DMS79 treated with DMSO at 0.1 percent for 48 hours (cell line): ENCODE results near the gene KRTAP10-7.
"Not testable (repeated sequence)": the region's sequence is repeated elsewhere in the genome, so short reads cannot be mapped to it uniquely, and the experiment has no call there.

ENCODE experiments used
- DNase-seq: peaks from one replicate; lab custom pipeline; 2025; lab: John Stamatoyannopoulos, UW

The KRTAP10-7 gene

GRCh38 chr21:44600118-44600978 lies at the start of gene KRTAP10-7:
Gene KRTAP10-7 (plus strand): TSS chr21:44600597. CDS start chr21:44600622, 25 bp downstream.
- not testable (repeated sequence) for DNase-seq

DNA sequence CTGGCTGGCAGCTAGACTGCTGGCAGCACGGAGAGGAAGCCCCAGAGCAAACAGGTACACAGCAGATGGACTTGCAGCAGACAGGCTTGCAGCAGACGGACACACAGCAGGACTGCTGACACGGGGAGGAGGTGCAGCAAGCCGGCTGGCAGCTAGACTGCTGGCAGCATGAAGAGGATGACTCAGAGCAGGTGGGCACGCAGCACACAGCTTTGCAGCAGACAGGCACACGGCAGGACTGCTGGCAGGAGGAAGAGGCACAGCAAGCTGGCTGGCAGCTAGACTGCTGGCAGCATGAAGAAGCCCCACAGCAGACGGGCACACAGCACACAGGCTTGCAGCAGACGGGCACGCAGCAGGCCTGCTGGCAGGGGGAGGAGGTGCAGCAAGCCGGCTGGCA lies 49.6 kb upstream of the KRTAP10-7 start:
- DNase-seq: no peak

- DNase-seq: no peak
Measured at GRCh38 chr21:44551340-44551961, 48.9 kb upstream of the KRTAP10-7 start, which contains the start of gene KRTAP10-2. Gene KRTAP10-2 (minus strand): TSS chr21:44551505. CDS start chr21:44551458, 47 bp downstream.

DNA sequence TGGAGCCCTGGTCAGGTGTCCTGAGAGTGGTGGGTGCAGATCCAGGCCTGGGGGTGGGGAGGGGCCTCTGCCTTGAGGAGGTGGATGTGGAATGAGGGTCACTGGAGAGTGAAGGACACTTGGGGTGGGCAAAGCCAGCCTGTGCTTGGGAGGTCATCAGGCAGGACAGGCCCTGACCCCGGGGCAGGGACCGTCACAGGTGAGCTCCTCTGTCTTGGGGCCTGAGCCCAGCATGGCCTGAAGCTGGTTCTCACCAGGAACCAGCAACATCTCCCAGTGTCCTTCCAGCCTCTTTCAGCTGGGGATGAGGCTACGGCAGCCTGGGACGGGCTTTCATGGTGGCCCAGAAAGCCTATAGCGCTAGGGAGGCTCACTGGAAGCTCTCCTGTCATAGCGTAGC lies 48.3 kb upstream of the KRTAP10-7 start:
- DNase-seq: no peak

DNA sequence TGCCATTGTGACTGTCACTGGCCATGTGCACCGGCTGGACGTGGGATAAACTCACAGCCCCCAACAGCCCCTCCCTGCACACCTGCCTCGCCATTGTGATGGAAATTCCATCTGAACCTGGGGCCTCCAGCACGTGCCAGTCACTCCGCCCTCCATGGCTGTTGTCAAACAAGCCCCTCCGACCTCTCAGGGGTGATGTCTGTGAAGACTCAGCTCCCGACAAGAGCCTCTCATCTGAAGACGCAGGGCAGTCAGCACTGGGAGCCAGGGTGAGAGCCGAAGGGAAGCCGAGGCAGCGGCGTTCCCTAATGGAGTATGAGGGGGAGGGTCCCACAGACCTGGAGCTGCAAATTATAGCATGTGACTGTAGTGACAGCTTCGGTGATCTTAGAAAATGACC lies 47.7 kb upstream of the KRTAP10-7 start:
- DNase-seq: no peak

DNA sequence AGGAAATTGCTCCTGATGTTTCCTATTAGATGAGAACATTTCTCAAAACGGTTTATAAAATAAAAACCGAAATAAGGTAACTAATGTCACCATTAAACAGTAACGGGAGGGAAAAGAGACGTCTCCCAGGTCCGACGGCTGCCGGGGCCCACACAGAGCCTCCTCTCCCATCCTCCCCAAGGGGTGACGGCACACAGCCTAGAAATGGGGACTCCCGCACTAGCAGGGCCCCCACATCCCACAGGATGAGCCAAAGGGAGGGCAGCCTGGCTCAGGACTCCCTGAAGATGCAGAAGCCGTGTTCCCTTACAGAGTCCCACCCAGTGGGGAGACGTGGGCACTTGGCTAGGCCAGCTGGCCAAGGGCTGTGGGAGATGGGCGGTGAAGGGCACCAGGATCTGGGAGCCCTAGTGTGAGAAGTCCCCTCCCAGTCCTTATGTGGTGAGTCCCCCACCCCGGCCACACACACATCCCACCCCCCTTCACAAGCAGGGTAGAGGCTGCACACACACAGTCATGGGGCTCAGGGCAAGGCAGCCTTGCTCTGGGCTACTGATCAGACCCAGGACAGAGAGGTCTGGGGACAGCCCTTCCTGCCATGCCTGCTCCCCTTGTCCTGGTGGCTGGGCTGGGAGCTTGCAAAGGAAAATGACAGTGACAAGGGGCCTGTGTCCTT lies 45.1 kb upstream of the KRTAP10-7 start:
- DNase-seq: no peak

DNA sequence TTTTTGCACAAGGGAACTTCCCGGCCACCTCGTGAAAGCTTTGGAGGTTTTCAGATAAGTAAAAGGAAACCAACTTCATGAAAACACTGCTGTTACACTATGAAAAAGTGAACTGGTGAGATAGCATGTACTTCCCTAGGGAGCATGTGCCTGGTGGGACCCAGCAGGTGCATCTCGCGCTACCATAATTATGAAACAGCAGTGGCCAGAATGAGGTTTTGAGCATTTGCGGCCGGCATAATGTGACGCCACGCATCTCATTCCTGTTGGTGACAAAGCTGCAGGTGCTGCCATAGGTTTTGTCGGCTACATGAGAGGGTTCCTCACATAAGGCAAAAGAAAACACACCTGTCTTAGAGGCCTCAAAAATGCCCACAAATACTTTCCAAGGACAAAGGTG lies 43.5 kb upstream of the KRTAP10-7 start:
- no peak for DNase-seq

DNA sequence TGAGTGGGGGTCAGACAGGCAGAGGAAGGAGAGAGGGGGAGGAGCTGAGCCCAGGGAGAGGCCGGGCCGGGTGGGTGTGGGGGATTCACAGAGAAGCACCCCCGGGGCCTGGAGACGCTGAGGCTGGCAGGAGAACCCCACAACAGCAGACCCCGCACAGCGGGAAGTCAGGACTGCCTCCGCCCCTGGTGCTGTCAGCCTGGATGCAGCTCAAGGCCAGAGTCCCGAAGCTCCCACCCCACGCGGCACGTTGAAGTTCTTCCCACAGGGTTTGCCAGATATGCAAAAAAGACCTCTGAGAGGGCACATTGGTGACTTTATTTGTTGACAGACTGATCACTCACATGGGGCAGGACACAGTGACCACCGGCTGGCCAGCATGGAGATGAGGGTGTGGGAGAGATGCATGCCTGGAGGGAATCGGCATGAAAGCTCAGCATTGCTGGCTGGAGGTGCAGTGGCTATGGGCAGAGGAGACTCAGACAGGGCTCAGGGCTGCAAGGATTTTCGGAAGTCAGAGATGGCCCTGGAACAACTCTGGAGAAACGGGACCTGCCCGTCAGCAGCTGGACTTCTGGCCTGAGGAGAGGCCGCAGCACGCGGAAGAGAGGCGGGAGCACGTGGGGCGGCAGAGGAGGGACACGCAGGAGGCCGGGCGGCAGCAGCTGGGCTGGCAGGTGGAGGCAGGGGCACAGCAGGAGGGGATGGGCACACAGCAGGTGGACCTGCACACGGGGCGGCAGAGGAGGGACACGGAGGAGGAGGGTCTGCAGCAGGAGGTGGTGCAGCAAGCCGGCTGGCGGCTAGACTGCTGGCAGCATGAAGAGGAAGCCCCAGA lies 42.7 kb upstream of the KRTAP10-7 start:
- DNase-seq: no peak

DNA sequence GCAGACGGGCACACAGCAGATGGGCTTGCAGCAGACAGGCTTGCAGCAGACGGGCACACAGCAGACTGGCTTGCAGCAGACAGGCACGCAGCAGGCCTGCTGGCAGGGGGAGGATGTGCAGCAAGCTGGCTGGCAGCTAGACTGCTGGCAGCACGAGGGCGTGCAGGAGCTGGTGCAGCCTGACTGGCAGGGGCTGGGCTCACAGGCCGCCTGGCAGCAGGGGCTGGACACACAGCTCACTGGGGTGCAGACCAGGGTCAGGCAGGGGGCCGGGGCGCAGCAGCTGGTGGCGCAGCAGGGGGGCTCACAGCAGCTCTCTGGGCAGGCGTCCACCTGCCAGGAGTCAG lies 42.1 kb upstream of the KRTAP10-7 start:
- not testable (repeated sequence) for DNase-seq

- no peak for DNase-seq
Measured at GRCh38 chr21:44558695-44559094, 41.7 kb upstream of the KRTAP10-7 start, which contains the start of gene KRTAP10-3. Gene KRTAP10-3 (minus strand): TSS chr21:44558795. CDS start chr21:44558715, 80 bp downstream.

DNA sequence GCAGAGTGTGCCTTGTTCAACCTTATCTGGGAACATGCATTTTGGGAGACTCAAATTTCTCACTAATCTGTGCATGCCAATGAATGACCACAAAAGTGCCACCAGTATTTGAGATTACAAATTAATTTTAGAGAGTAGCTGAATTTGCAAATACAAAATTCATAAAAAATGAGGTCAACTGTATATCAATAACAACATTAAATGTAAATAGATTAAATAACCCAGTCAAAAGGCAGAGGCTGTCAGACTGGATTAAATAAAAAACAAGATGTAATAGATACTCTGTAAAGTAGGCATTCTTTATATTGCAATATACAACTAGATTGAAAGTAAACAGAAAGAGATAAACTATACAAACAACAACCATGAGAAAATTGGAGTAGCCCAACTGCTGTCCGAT lies 36.3 kb upstream of the KRTAP10-7 start:
- DNase-seq: no peak

DNA sequence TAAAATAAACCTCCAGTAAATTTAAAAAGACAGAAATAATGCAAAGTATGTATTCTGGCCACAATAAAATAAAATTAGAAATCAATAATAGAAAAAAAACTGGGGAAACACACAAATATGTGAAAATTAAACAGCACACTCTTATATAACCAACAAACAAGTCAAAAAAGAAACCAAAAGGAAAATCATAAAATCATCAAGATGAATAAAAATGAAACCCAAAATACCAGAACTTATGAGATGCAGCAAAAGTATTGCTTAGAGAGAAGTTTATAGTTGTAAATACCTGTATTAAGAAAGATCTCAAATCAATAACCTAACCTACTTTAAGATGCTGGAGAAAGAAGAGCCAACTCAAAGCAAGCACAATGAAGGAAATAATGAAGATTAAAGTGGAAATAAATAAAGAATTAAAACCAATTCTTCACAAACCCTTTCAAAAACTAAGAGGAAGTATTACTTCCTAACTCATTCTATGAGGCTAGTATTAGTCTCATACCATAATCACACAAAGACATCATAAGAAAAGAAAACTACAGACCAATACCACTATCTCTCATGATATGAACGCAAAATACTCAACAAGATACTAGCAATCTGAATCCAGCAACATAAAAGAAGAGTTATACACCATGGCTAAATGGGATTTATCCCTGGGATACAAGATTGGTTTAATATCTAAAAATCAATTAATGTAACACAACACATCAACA lies 35.4 kb upstream of the KRTAP10-7 start:
- DNase-seq: no peak

- no peak for DNase-seq
Measured at GRCh38 chr21:44566403-44566802, 34.0 kb upstream of the KRTAP10-7 start.

DNA sequence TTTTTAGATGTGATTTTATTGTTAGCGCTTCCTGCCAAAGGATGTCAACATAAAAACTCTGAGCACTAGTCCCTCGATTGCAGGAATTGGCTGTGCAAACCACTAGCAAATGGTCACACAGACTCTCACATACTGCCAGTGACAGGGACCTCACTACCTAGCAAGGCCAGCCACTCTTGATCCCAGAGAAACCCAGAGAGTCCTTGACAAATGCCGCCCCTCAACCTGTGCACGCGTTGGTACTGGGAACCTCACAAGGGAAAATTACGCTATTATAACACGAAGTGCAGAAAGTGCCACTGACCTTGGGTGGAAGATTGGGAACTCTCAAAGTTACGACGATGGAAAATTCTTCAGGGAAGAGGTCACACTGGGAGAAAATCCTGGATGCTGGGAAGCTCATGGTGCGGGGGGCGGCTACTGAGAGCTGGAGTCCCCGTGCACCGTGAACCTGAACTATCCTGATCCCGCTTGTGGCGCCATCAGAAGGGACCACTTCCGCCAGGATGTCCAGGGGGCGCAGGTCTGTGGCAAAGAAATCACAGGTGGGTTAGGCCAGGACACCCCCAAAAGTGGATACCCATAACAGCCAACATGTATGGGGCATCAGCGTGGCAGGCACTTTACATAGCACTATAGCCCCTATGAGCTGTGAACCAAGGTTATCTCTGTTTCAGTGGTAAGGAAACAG lies 32.8 kb upstream of the KRTAP10-7 start:
- no peak for DNase-seq

GRCh38 chr21:44568261-44568660 lies 32.1 kb upstream of the KRTAP10-7 start:
- no peak for DNase-seq

GRCh38 chr21:44568667-44569556 lies 31.5 kb upstream of the KRTAP10-7 start:
- DNase-seq: no peak

DNA sequence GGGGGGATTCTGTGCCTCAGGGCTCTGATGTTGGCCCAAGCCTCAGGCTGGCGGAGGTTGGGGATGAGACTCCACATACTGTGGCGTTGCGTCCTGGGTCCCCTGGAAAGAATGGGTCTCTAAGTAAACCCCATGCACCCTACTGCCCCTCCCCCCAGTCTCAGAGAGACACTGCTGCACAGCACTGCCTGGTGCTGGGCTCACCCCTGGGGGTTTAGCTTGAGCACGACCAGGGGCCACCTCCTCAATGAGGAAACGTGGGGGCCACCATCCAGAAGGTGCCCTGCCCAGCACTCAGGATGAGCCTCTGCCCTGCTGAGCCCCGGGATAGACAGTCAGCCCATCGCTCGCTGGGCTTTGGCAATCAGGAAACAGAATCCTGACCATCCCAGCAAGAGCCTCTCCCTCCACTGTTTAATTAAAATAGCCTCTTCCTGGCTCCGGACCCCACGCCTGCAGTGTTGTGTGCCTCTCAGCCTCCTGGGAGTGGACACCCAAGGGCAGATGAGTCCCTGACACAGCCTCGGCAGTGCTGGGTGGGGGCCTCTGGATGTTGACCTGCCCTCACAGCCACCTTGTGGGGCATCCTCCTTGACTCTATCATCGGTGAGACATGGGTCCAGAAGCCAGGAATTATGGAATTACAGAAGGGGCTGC lies 30.4 kb upstream of the KRTAP10-7 start:
- no peak for DNase-seq

GRCh38 chr21:44571296-44571695 lies 29.1 kb upstream of the KRTAP10-7 start:
- no peak for DNase-seq
